ENCODE measurements around the gene COL4A1.
"Not testable (repeated sequence)": the region's sequence is repeated elsewhere in the genome, so short reads cannot be mapped to it uniquely, and the experiment has no call there.

- TF ChIP-seq POLR2A (IDR thresholded peaks at IDR 0.05; ENCODE audit: low read length); GATA1 (IDR thresholded peaks at IDR 0.05; ENCODE audit: low read depth, low read length): not testable (repeated sequence)
These were observed 14.6 kb upstream of the COL4A1 start for GRCh38 chr13:110321573-110321972.
